ENCODE data around the gene PRR16.
A peak's percentile ranks its signal among the peaks of the same experiment; 100 is the strongest.
"Not testable (repeated sequence)": the region's sequence is repeated elsewhere in the genome, so short reads cannot be mapped to it uniquely, and the experiment has no call there.

Gene PRR16

GRCh38 chr5:120451445-120451844 lies 12.7 kb upstream of the PRR16 start:
- no peak for DNase-seq
- no peak for TF ChIP-seq POLR2A (IDR thresholded peaks at IDR 0.05; ENCODE audit: low read length)
- TF ChIP-seq GATA1 (IDR thresholded peaks at IDR 0.05; ENCODE audit: low read depth, low read length), result no peak

DNA sequence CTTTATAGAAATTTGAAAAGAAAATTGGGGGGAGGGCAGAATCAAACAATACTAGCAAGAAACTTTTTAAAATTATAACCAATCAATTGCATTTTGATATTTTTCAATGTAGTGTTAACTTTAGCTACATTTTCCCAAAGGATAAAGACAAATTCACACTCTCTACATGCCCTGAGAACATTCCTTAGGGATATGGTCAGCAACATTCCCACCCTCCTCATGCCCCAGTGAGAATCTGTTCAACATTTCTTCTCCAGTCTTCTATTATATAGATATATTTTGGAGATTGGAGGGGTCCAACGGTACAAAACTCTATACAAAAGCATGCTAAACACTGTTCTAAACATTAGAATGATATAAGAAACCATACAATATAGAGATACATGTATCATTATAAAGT lies 11.6 kb upstream of the PRR16 start:
- no peak for DNase-seq
- TF ChIP-seq POLR2A (IDR thresholded peaks at IDR 0.05; ENCODE audit: low read length) (no peak), GATA1 (IDR thresholded peaks at IDR 0.05; ENCODE audit: low read depth, low read length) (no peak)

DNA sequence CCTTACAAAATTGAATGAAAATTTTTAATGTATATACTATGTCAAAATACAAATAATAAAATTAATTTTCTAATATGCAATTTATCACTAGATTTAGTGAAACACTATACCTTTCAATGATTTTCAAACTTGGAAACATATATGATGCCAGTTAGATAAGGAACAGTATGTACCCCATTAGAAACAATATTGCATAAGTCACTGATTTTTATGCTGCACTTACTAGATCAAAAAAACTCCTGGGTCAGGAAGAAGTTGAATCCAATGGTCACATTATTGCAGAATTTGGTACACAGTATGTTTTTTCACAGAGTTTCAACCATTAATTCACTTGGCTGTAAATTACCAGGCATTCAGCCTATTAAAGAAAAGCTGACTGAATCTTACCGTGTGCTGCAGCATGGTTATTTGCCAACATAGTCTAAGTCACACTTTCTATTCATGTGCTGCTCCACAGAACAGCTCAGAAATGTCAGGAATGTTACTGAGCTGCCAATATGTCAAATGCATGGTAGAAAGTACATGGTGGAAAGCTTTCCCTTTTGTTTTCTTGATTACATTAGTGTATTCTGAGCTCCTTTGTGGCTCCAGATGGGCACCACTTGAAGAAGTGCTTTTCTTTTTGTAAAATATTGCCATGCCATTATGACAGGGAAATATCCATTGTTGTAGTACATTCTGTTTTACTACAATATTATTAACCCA lies 9.9 kb upstream of the PRR16 start:
- no peak for TF ChIP-seq GATA1 (IDR thresholded peaks at IDR 0.05; ENCODE audit: low read depth, low read length)
- no peak for TF ChIP-seq POLR2A (IDR thresholded peaks at IDR 0.05; ENCODE audit: low read length)
- DNase-seq, result no peak

DNA sequence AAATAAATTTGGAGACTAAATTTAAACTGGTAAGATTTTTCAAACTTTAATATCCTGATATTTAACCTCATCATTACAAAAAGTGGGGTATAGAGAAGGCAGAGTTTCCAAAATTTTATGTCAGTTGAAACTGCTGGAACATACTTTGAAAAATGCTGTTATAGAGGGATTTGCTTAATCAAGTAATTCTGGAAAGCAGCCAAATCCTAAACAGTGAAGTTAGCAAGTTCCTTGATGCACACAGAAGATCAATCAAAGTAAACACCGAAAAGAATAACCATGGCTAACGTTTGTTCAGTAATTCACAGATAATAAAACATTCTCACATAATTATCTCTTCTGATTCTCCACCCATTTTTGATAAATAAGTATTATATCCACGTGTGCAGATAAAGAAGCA lies 8.1 kb upstream of the PRR16 start:
- DNase-seq, result no peak
- TF ChIP-seq POLR2A (IDR thresholded peaks at IDR 0.05; ENCODE audit: low read length) (no peak), GATA1 (IDR thresholded peaks at IDR 0.05; ENCODE audit: low read depth, low read length) (no peak)

DNA sequence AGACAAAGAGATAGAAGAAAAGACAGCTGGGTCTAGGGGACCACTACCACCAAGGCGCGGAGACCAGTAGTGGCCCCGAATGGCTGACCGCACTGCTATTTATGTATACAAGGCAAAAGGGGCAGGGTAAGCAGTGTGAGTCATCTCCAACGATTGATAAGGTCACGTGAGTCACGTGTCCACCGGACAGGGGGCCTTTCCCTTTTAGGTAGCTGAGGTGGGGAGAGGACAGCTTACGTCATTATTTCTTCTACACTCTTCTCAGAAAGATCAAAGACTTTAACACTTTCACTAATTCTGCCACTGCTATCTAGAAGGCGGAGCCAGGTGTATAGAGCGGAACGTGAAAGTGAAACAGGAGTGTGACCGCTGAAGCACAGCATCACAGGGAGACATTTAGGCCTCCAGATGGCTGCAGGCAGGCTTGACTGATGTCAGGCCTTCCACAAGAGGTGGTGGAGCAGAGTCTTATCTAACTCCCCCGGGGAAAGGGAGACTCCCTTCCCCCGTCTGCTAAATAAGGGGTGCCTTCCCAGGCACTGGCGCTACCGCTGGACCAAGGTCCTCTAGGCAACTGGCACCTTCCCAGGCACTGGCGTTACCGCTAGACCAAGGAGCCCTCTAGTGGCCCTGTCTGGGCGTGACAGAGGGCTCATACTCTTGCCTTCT lies 6.1 kb upstream of the PRR16 start:
- TF ChIP-seq GATA1 (IDR thresholded peaks at IDR 0.05; ENCODE audit: low read depth, low read length) (no peak), POLR2A (IDR thresholded peaks at IDR 0.05; ENCODE audit: low read length) (no peak)
- DNase-seq, result peak; percentile 42 to 58

DNA sequence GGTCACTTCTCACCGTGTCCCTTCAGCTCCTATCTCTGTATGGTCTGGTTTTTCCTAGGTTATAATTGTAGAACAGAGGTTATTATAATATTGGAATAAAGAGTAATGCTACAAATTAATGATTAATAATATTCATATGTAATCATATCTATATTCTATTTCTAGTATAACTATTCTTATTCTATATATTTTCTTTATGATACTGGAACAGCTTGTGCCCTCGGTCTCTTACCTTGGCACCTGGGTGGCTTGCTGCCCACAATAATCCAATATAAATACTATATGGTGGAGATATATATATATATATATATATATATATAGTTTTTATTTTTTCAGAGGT lies 5.6 kb upstream of the PRR16 start:
- not testable (repeated sequence) for DNase-seq

DNA sequence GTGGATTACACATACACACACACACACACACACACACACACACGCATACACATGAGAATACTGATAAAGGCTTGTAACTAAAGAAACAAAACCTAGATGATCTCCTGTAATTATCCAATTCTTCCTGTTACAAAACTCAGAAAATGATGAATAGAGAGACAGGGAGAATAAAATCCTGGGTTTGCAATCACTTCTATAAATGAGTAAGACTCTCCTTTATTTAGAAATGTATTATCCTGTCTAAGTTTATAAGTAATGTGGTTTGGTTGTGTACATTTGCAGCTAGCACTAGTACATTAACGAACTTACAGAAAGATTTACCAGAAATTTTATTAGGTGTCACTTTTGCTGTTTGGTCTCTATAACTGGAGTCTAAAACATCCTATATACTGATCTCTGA lies 2.8 kb upstream of the PRR16 start:
- TF ChIP-seq GATA1 (IDR thresholded peaks at IDR 0.05; ENCODE audit: low read depth, low read length) (no peak), POLR2A (IDR thresholded peaks at IDR 0.05; ENCODE audit: low read length) (no peak)

GRCh38 chr5:120463006-120463680 lies 957 bp upstream of the PRR16 start:
- TF ChIP-seq GATA1 (IDR thresholded peaks at IDR 0.05; ENCODE audit: low read depth, low read length) (no peak), POLR2A (IDR thresholded peaks at IDR 0.05; ENCODE audit: low read length) (no peak)
- no peak for DNase-seq

More for the DNA sequence above, 2.8 kb upstream of the PRR16 start:
- no peak for DNase-seq

GRCh38 chr5:120464627-120465435 lies 731 bp downstream of the PRR16 start:
- TF ChIP-seq GATA1 (IDR thresholded peaks at IDR 0.05; ENCODE audit: low read depth, low read length) (no peak), POLR2A (IDR thresholded peaks at IDR 0.05; ENCODE audit: low read length) (no peak)
- DNase-seq, result peak; percentile 28 to 33

- TF ChIP-seq POLR2A (IDR thresholded peaks at IDR 0.05; ENCODE audit: low read length), result no peak
- no peak for TF ChIP-seq GATA1 (IDR thresholded peaks at IDR 0.05; ENCODE audit: low read depth, low read length)
- peak; percentile 4 to 14 for DNase-seq
Observed at GRCh38 chr5:120465436-120465961, 1.4 kb downstream of the PRR16 start.

- DNase-seq, result no peak
- no peak for TF ChIP-seq GATA1 (IDR thresholded peaks at IDR 0.05; ENCODE audit: low read depth, low read length)
- TF ChIP-seq POLR2A (IDR thresholded peaks at IDR 0.05; ENCODE audit: low read length), result no peak
Observed at GRCh38 chr5:120466341-120467006, 2.4 kb downstream of the PRR16 start.

- no peak for TF ChIP-seq POLR2A (IDR thresholded peaks at IDR 0.05; ENCODE audit: low read length)
- no peak for TF ChIP-seq GATA1 (IDR thresholded peaks at IDR 0.05; ENCODE audit: low read depth, low read length)
- no peak for DNase-seq
Observed at GRCh38 chr5:120471971-120472370, 7.9 kb downstream of the PRR16 start.

DNA sequence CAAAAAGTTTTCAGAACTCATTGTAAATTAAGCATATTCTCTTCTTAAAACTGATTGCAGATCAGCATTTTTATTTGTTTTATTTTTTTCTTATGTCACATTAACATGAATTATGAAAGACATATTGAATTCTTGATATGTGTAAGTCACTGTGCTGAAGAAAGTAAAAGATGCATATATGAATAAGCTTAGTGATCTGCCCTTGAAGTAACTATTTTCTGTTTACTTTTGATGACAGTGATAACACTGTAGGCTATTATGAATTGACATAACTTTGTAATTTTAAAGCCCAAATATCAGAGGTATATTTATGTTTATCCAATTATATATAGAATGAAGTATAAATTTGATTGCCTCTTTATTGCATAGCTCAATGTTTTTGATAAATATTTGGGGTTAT lies 8.8 kb downstream of the PRR16 start:
- TF ChIP-seq GATA1 (IDR thresholded peaks at IDR 0.05; ENCODE audit: low read depth, low read length) (no peak), POLR2A (IDR thresholded peaks at IDR 0.05; ENCODE audit: low read length) (no peak)
- DNase-seq, result no peak
